ENCODE data around the gene LRRC38. TPM values are rescaled to one million over a fixed set of nuclear protein-coding genes. Genes with fewer than 3 reads are reported as not detected.
A peak's percentile ranks its signal among the peaks of the same experiment; 100 is the strongest.
"Not testable (repeated sequence)": the region's sequence is repeated elsewhere in the genome, so short reads cannot be mapped to it uniquely, and the experiment has no call there.

Gene LRRC38
- polyA plus RNA-seq, 1 donor = not detected

DNA sequence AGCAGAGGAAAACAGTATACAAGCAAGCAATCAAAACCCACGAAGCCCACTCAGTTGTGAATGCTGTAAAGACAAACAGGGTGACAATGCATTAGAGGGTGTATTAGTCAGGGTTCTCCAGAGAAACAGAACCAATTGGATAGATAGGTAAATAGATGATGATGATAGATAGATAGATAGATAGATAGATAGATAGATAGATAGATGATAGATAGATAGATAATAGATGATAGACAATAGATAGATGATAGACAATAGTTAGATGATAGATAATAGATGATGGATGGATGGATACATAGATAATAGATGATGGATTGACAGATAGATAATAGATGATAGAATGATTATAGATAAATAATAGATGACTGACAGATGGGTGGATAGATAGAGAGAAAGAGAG, 48.3 kb downstream of the LRRC38 start:
- DNase-seq = no peak

DNA sequence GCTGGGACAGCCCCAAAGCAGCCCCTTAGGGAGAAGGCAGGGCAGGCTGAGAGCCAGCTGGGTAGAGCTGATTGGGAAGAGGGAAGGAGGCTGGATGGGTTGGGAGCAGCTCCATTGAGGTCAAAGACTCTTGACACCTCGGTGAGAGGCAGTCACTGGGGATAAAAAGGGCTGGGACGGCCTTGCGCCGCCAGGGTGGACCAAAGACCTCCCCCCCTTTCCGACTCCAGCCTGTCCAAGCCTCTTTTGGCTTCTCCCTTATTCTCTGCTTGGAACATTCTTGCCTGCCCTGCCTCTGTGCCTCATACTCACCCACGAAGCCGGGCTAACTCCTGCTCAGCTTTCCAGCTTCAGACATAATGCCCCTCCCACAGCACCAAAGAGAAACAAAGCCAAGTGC, 51.1 kb downstream of the LRRC38 start:
- no peak for DNase-seq

DNA sequence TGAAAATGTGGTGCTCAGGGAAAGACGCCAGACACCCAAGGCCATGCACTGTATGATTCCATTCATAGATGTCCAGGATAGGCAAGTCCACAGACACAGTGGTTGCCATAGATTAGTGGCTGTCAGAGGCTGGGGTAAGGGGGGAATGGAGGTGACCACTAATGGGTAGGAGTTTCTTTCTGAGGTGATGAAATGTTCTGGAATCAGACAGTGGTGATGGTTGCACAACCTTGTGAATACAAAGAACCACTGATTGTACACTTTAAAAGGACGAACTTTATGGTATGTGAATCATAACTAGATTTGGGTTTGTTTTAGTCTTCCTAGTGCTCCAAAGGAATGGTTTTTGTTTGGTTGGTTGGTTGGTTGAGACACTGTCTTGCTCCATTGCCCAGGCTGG, 51.8 kb downstream of the LRRC38 start:
- DNase-seq = no peak

DNA sequence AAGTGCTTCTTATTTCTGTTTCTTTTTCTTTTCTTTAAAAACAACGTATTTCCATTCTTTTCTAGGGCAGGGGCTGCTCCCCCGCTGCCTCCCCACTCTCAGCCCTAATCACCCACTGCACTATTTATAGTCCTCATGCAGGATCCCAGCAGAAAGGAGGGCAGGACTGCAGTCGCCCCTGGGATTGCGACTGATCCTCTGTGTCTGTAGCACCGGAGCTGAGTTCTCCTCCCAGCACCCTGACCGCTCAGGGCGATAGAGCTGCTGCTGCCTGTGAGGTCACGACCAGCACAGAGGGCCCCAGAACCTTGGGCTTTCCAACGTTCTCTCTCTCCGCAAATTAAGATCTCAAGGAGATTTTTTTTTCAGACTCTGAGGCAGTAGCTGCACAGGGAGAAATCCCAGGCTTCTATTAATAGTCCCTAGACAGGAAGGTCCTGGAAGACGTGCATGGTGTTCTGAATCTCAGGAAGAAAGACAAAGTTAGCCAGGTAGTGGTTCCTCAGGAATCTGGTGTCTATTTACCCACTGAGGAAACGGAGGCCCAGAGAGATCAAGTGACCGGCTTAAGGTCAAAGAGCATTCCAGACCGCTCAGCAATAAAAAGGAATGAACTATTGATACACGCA, 56.8 kb downstream of the LRRC38 start:
- DNase-seq = no peak

DNA sequence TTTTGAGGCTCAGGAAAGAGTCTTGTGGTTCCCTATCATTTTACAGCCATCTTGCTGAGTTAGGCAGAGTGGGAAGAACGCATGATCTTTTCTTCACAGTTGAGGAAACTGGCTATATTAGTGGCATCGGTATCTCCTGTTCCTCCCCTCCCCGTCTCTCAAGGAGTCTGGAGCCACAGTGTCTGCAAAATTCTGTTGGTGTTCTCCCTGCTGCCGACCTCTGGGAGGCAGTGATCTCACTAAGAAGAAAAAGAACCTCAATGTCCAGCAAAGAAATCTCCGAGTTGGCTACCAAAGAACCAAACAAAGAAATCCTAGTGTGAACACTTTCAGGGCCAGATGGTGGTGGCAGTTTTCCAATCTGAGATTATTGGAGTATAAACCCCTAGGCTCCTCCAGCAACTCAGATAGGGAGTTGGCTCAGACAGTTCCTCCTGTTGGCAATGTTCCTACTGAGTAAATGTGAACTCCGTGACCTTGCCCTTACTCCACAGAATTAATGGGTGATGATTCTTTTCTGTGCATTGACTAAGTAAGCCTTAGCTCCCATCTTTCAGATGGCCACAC, 62.3 kb downstream of the LRRC38 start:
- DNase-seq = no peak

DNA sequence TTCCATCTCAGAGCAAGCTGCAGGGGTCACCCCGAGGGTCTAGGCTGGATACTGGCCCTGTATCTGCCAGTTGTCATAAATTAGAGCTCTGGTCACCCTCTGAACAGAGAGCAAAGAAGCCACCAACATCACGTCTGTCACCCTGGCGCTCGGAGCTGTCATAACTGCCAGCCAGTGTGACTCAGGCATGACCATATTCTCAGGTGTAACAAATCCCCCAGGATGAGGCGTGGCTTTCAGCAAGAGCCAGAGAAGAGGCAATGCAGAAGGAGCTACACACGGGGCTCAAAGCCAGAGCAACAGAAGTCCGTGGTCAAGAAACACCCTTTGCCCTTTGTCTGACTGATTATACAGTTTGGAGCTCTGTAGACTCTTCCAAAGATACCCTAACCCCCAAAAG, 63.6 kb downstream of the LRRC38 start:
- no peak for DNase-seq

DNA sequence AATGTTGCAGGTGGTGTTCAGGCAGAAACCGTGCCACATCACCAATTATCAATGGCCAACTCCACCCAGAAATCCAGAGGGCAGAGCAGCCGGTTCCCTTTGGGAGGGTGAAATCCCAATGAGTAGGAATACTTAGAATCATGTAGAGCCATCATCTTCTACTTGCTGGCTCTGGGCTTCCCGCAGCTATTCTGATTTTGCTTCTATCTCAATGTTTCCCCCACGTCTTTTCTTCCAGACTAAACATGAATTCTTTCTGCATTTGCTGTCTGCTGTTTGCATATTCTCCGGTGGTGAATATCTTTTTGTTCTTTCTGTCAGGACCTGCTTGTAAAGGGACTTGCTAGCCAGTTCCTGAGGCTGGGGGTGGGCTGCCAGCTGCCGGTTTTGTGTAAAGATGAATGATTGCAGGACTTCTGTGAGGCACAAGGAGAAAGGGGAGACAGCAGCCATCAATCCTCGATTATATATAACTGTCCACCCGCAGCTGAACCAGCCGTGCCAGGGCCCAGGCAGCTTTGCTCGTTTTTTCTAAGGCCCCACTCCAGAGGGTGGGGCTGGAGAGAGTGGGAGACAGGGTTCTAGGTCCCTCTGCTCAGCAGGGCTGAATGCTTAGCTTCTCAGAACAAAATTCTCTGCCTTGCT, 70.3 kb downstream of the LRRC38 start:
- no peak for DNase-seq

DNA sequence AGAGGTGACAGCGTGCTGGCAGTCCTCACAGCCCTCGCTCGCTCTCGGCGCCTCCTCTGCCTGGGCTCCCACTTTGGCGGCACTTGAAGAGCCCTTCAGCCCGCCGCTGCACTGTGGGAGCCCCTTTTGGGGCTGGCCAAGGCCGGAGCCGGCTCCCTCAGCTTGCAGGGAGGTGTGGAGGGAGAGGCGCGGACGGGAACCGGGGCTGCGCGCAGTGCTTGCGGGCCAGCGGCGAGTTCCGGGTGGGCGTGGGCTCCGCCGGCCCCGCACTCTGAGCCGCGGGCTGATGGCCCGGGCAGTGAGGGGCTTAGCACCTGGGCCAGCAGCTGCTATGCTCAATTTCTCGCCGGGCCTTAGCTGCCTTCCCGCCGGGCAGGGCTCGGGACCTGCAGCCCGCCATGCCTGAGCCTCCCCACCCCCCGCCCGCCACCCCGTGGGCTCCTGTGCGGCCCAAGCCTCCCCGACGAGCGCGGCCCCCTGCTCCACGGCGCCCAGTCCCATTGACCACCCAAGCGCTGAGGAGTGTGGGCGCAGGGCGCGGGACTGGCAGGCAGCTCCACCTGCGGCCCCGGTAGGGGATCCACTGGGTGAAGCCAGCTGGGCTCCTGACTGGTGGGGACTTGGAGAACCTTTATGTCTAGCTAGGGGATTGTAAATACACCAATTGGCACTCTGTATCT, 74.6 kb downstream of the LRRC38 start:
- not testable (repeated sequence) for DNase-seq

DNA sequence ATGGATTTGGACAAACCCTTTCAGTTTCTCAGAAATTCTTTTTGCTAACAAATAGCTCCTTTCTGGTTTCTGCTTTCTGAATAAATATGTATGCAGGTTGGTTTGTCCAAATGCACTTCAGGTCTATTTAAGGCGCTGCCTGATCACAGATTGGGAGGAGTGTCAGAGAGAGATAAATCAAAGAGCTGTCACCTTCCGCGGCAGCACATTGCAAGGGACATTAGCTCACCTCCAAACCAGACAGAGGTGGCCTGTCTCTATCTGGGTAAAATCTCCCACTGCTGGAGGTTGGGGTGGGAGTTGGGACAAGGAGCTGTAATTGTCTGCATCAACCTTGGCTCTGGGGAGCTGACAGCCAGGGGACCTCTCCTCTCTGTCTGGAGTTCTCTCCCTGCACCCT, 78.3 kb downstream of the LRRC38 start:
- peak; percentile 10 for DNase-seq

DNA sequence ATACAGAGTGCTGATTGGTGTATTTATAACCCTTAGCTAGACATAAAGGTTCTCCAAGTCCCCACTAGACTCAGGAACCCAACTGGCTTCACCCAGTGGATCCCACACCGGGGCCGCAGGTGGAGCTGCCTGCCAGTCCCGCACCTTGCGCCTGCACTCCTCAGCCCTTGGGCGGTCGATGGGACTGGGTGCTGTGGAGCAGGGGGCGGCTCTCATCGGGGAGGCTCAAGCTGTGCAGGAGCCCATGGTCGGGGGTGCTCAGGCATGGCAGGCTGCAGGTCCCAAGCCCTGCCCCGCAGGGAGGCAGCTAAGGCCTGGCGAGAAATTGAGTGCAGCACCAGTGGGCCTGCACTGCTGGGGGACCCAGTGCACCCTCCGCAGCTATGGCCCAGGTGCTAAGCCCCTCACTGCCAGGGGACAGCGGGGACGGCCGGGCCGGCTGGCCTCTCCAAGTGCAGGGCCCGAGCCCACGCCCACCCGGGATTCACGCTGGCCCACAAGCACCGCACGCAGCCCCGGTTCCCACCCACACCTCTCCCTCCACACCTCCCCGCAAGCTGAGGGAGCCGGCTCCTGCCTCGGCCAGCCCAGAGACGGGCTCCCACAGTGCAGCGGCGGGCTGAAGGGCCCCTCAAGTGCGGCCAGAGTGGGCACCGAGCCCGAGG, 80.0 kb downstream of the LRRC38 start:
- DNase-seq = not testable (repeated sequence)

DNA sequence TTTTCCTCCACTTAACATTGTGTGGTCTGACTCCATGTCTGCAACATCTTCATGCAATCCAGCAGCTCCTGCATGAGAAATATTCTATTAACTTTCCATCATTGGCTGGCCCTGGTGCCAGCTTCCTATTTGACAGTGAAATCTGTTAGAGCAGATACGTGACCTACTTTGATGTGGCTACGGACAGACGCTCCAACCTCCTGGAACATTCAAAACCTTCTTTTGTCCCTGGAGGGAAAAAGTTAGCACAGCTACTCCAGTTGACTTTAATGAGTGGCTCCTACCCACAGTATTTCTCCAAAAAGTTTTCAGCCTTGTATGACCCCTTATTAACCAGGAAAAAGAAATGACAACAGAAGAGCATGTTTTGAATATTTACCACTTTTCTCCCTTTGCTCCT, 81.6 kb downstream of the LRRC38 start:
- DNase-seq = no peak

DNA sequence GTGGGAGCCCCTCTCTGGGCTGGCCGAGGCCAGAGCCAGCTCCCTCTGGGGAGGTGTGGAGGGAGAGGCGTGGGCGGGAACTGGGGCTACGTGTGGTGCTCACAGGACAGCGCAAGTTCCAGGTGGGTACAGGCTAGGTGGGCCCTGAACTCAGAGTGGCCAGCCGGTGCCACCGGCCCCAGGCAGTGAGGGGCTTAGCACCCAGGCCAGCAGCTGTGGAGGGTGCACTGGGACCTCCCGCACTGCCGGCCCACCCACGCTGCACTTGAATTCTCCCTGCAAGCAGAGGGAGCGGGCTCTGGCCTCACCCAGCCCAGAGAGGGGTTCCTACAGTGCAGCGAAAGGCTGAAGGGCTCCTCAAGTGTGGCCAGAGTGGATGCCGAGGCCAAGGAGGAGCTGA, 83.3 kb downstream of the LRRC38 start:
- DNase-seq = no peak

Other genes with a start within 250 kb of the LRRC38 start
- gene PRAMEF8, start 228.9 kb downstream of the LRRC38 start, polyA plus RNA-seq (ENCODE audit: insufficient read length) = not detected
- not detected for gene PRAMEF33, start 210.5 kb downstream of the LRRC38 start, polyA plus RNA-seq (ENCODE audit: insufficient read length)
- gene PRAMEF15, start 198.4 kb downstream of the LRRC38 start, polyA plus RNA-seq (ENCODE audit: insufficient read length) = not detected
- not detected for gene PRAMEF14, start 166.9 kb downstream of the LRRC38 start, polyA plus RNA-seq (ENCODE audit: insufficient read length)
- not detected for gene PRAMEF19, start 142.1 kb downstream of the LRRC38 start, polyA plus RNA-seq (ENCODE audit: insufficient read length)
- not detected for gene PRAMEF17, start 124.4 kb downstream of the LRRC38 start, polyA plus RNA-seq (ENCODE audit: insufficient read length)
- not detected for gene PRAMEF20, start 103.6 kb downstream of the LRRC38 start, polyA plus RNA-seq (ENCODE audit: insufficient read length)
- 16.4 TPM for gene PDPN, start 69.8 kb upstream of the LRRC38 start, polyA plus RNA-seq (ENCODE audit: insufficient read length)
- 43.3 TPM for gene PRDM2, start 186.2 kb upstream of the LRRC38 start, polyA plus RNA-seq (ENCODE audit: insufficient read length)

Measured in left kidney (tissue), 2 donors.